Calu3 (cell line): ENCODE measurements around the gene SAA1. TPM values are rescaled to one million over a fixed set of nuclear protein-coding genes. Genes with fewer than 3 reads are reported as not detected.

Experiments
- BruUV-seq: library from RNA; stranded (reverse); fragments of 400-500 nt; replicated peaks from 2 replicates; lab custom pipeline; 2021; lab: Mats Ljungman, UMichigan
- CTCF ChIA-PET: fragments of 300-600 bp; sonication (Branson Sonifier 250); formaldehyde crosslinking; loops from one replicate; lab custom pipeline; 2022; ENCODE audit warnings: antibody characterized with exemption; lab: Charles Lee
- DNase-seq: peaks from one replicate; pipeline ENCODE4 v3.0.0; 2022
- H3K27ac Mint-ChIP-seq: one replicate; pipeline ENCODE4 v1.8.0; 2022; ENCODE audit warnings: mixed read lengths; ENCODE audit not compliant: unreplicated experiment
- H3K27me3 Mint-ChIP-seq: one replicate; pipeline ENCODE4 v1.8.0; 2022; ENCODE audit warnings: mixed read lengths; ENCODE audit not compliant: unreplicated experiment
- H3K36me3 Mint-ChIP-seq: one replicate; pipeline ENCODE4 v1.8.0; 2022; ENCODE audit warnings: mild to moderate bottlenecking, moderate library complexity, mixed read lengths; ENCODE audit not compliant: insufficient read depth, unreplicated experiment
- H3K4me1 Mint-ChIP-seq: one replicate; pipeline ENCODE4 v1.8.0; 2022; ENCODE audit warnings: mild to moderate bottlenecking, low read depth, mixed read lengths; ENCODE audit not compliant: unreplicated experiment
- H3K4me3 Mint-ChIP-seq: one replicate; pipeline ENCODE4 v1.8.0; 2022; ENCODE audit warnings: mild to moderate bottlenecking, low read depth, moderate library complexity, mixed read lengths; ENCODE audit not compliant: unreplicated experiment
- H3K9me3 Mint-ChIP-seq: one replicate; pipeline ENCODE4 v1.8.0; 2022; ENCODE audit warnings: low read depth, mixed read lengths; ENCODE audit not compliant: unreplicated experiment
- CTCF ChIP-seq: fragments of 200-600 bp; IDR thresholded peaks from one replicate; pipeline ENCODE4 v1.8.0; 2022; ENCODE audit warnings: antibody characterized with exemption; ENCODE audit not compliant: unreplicated experiment
- intact Hi-C: fragments of 100-400 bp; cut with micrococcal nuclease; formaldehyde crosslinking; loops from one replicate; pipeline ENCODE4 v1.10.0; 2022; ENCODE audit not compliant: unreplicated experiment
- total RNA-seq: library from RNA; stranded (reverse); gene quantifications from 2 replicates; pipeline ENCODE4 v1.2.3, GENCODE V29; 2022

The SAA1 gene
- total RNA-seq, 1 experiment from 2014 or later, result 54.1 TPM

GRCh38 chr11:18271206-18271605, 5.1 kb downstream of the SAA1 start:
- no peak for DNase-seq
- H3K27me3 Mint-ChIP-seq, result no peaks in the 10 kb centered on the region
- H3K4me3 Mint-ChIP-seq, result no peak overlapping the region
- H3K4me1 Mint-ChIP-seq, result peaks cover 10% of the 10 kb centered on the region
- no TSS peak for BruUV-seq
- no peak overlapping the region for H3K27ac Mint-ChIP-seq
- no peak for TF ChIP-seq CTCF
- peaks cover 8% of the 10 kb centered on the region for H3K36me3 Mint-ChIP-seq
- no peaks in the 10 kb centered on the region for H3K9me3 Mint-ChIP-seq
- intact Hi-C loops, result no loop called here
- CTCF ChIA-PET, result no interaction called here

- H3K4me3 Mint-ChIP-seq, result no peak overlapping the region
- H3K9me3 Mint-ChIP-seq, result no peaks in the 10 kb centered on the region
- no peak for TF ChIP-seq CTCF
- no peak overlapping the region for H3K27ac Mint-ChIP-seq
- intact Hi-C loops, result no loop called here
- H3K27me3 Mint-ChIP-seq, result no peaks in the 10 kb centered on the region
- CTCF ChIA-PET, result interaction anchor here (0.6 kb wide), 1 partner anchor 9 kb away, joined by 3 read pairs; no protein-coding TSS in a partner anchor
- peaks cover 13% of the 10 kb centered on the region for H3K36me3 Mint-ChIP-seq
- BruUV-seq, result no TSS peak
- no peaks in the 10 kb centered on the region for H3K4me1 Mint-ChIP-seq
- no peak for DNase-seq
Measured at GRCh38 chr11:18277565-18278271, 11.7 kb downstream of the SAA1 start.

- DNase-seq, result no peak
- no peaks in the 10 kb centered on the region for H3K9me3 Mint-ChIP-seq
- intact Hi-C loops, result no loop called here
- H3K4me1 Mint-ChIP-seq, result no peaks in the 10 kb centered on the region
- no peak for TF ChIP-seq CTCF
- H3K4me3 Mint-ChIP-seq, result no peak overlapping the region
- no peaks in the 10 kb centered on the region for H3K27me3 Mint-ChIP-seq
- no peak overlapping the region for H3K27ac Mint-ChIP-seq
- H3K36me3 Mint-ChIP-seq, result peaks cover 14% of the 10 kb centered on the region
- BruUV-seq, result no TSS peak
- CTCF ChIA-PET, result interaction anchor here (0.6 kb wide), 1 partner anchor 21 kb away, joined by 4 read pairs; no protein-coding TSS in a partner anchor
Measured at GRCh38 chr11:18280438-18281045, 14.5 kb downstream of the SAA1 start.

- H3K27ac Mint-ChIP-seq, result no peak overlapping the region
- TF ChIP-seq CTCF, result no peak
- H3K27me3 Mint-ChIP-seq, result no peaks in the 10 kb centered on the region
- intact Hi-C loops, result no loop called here
- no peak overlapping the region for H3K4me3 Mint-ChIP-seq
- DNase-seq, result no peak
- H3K36me3 Mint-ChIP-seq, result peaks cover 14% of the 10 kb centered on the region
- CTCF ChIA-PET, result no interaction called here
- no peaks in the 10 kb centered on the region for H3K9me3 Mint-ChIP-seq
- no TSS peak for BruUV-seq
- no peaks in the 10 kb centered on the region for H3K4me1 Mint-ChIP-seq
Measured at GRCh38 chr11:18282626-18283025, 16.6 kb downstream of the SAA1 start.
